ENCODE measurements around the gene CEP70.

CEP70 gene

DNA sequence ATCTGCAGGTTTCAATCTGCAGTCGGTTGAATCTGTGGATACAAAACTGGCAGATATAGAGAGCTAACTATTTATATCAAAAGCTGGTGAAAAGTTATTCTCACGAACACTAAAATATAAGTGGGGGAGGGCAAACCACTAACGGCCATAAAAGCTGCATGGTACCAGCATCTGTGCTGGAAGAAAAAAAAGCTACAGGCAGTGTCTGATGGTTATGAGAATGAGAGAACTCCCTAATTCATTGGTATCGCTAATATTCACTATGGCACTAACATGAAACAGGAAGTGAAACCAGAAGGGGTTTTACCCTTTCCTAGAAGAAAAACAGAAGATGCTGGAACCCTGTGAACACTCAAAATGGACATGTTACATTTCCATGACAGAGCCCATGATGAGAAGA, 15.9 kb downstream of the CEP70 start:
- no peak for TF ChIP-seq YY1 (IDR thresholded peaks at IDR 0.05; ENCODE audit: low read depth)
- no peak for TF ChIP-seq RAD21 (IDR thresholded peaks at IDR 0.05; ENCODE audit: low read depth)
- TF ChIP-seq, protein P1, sequence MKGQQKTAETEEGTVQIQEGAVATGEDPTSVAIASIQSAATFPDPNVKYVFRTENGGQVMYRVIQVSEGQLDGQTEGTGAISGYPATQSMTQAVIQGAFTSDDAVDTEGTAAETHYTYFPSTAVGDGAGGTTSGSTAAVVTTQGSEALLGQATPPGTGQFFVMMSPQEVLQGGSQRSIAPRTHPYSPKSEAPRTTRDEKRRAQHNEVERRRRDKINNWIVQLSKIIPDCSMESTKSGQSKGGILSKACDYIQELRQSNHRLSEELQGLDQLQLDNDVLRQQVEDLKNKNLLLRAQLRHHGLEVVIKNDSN (IDR thresholded peaks at IDR 0.05): no peak
- TF ChIP-seq REST (IDR thresholded peaks at IDR 0.05; ENCODE audit: low read depth): no peak
- TF ChIP-seq NFIC (IDR thresholded peaks at IDR 0.05): no peak
- no peak for TF ChIP-seq TCF12 (IDR thresholded peaks at IDR 0.05; ENCODE audit: low read depth)
- TF ChIP-seq MAX (IDR thresholded peaks at IDR 0.05): no peak

DNA sequence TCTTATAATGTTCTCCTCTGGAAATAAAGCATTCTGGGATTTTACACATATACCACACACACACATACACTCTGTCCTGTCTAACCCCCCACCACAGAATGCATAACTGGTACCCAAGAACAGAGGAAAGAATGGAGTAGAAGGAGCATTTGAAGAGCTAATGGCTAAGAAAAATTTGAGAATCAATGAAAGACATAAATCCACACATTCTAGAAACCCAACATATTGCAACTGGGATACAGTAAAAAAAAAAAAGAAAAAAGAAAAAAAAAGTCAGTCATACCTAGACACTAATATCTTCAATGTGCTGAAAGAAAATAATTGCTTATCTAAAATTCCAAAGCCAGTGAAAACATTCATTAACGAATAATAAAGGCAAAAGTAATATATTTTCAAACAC, 20.9 kb downstream of the CEP70 start:
- TF ChIP-seq CREB1 (IDR thresholded peaks at IDR 0.05; ENCODE audit: low read depth) (no peak), RAD21 (IDR thresholded peaks at IDR 0.05; ENCODE audit: low read depth) (no peak), YY1 (IDR thresholded peaks at IDR 0.05; ENCODE audit: low read depth) (no peak), NFIC (IDR thresholded peaks at IDR 0.05) (no peak), REST (IDR thresholded peaks at IDR 0.05; ENCODE audit: low read depth) (no peak), EP300 (IDR thresholded peaks at IDR 0.05; ENCODE audit: borderline replicate concordance) (no peak), MAX (IDR thresholded peaks at IDR 0.05) (no peak), FOXM1 (IDR thresholded peaks at IDR 0.05; ENCODE audit: borderline replicate concordance, low read depth) (no peak), TAF1 (IDR thresholded peaks at IDR 0.05; ENCODE audit: low read depth) (no peak), TEAD4 (IDR thresholded peaks at IDR 0.05) (no peak)
- TF ChIP-seq, protein P1 (IDR thresholded peaks at IDR 0.05): no peak

DNA sequence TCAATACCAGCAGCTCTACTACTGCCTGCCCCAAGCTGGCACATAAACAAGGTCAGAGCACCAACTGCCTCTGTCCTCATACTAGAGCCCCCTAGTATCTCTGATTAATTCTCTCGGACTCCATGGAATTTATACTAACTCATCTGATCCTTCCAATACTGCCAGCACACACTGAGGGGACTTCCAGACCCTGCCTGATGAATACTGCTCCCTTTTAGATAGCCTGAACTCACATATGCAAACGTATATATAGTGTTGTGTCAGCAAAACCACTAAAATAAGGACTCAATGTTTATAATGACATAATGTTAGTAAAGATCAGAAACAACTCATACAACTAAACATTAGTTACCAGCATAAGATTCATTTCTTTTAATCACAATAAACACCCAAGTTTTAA, 25.0 kb downstream of the CEP70 start:
- TF ChIP-seq EP300 (IDR thresholded peaks at IDR 0.05; ENCODE audit: borderline replicate concordance) (no peak), FOXM1 (IDR thresholded peaks at IDR 0.05; ENCODE audit: borderline replicate concordance, low read depth) (no peak), NFIC (IDR thresholded peaks at IDR 0.05) (no peak), TEAD4 (IDR thresholded peaks at IDR 0.05) (no peak), YY1 (IDR thresholded peaks at IDR 0.05; ENCODE audit: low read depth) (no peak), CEBPB (IDR thresholded peaks at IDR 0.05) (no peak)

DNA sequence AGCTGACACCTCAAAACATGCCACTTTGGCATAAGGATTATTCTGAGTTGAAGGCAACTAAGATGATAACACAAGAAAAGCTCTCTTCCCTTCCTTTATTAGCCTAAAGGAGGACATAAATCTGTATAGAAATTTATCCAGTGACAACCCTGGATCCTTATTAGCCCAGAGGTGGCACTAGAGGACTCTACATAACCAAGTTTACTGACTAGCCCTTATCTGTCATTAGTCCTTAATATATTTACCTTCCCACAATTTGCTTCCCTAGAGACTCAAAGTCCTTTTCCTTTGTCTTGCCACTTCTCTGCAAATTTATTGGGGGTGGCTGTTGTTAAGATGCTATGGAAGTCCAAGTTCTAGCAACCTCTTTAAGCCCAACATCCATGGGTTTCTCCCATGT, 26.7 kb downstream of the CEP70 start:
- TF ChIP-seq TCF12 (IDR thresholded peaks at IDR 0.05; ENCODE audit: low read depth) (no peak), MAX (IDR thresholded peaks at IDR 0.05) (no peak), EGR1 (IDR thresholded peaks at IDR 0.05) (no peak), FOXM1 (IDR thresholded peaks at IDR 0.05; ENCODE audit: borderline replicate concordance, low read depth) (no peak), EP300 (IDR thresholded peaks at IDR 0.05; ENCODE audit: borderline replicate concordance) (no peak), CREB1 (IDR thresholded peaks at IDR 0.05; ENCODE audit: low read depth) (no peak), TEAD4 (IDR thresholded peaks at IDR 0.05) (no peak), NFIC (IDR thresholded peaks at IDR 0.05) (no peak), TAF1 (IDR thresholded peaks at IDR 0.05; ENCODE audit: low read depth) (no peak), RAD21 (IDR thresholded peaks at IDR 0.05; ENCODE audit: low read depth) (no peak), REST (IDR thresholded peaks at IDR 0.05; ENCODE audit: low read depth) (no peak), YY1 (IDR thresholded peaks at IDR 0.05; ENCODE audit: low read depth) (no peak), ZBTB7A (IDR thresholded peaks at IDR 0.05; ENCODE audit: low read depth) (no peak)
- TF ChIP-seq, protein P1 (IDR thresholded peaks at IDR 0.05): no peak

Measured in Ishikawa (cell line).